Measurements from ENCODE around the gene RIPOR3.
A peak's percentile ranks its signal among the peaks of the same experiment; 100 is the strongest.

RIPOR3 gene

GRCh38 chr20:50568549-50568942, 122.8 kb downstream of the RIPOR3 start:
- DNase-seq: no peak

- no peak for DNase-seq
Measured at GRCh38 chr20:50567860-50568548, 123.3 kb downstream of the RIPOR3 start.

GRCh38 chr20:50565871-50566270, 125.5 kb downstream of the RIPOR3 start:
- DNase-seq: no peak

GRCh38 chr20:50565383-50565782, 126.0 kb downstream of the RIPOR3 start:
- no peak for DNase-seq

- no peak for DNase-seq
Measured at GRCh38 chr20:50563133-50563944, 128.0 kb downstream of the RIPOR3 start.

DNA sequence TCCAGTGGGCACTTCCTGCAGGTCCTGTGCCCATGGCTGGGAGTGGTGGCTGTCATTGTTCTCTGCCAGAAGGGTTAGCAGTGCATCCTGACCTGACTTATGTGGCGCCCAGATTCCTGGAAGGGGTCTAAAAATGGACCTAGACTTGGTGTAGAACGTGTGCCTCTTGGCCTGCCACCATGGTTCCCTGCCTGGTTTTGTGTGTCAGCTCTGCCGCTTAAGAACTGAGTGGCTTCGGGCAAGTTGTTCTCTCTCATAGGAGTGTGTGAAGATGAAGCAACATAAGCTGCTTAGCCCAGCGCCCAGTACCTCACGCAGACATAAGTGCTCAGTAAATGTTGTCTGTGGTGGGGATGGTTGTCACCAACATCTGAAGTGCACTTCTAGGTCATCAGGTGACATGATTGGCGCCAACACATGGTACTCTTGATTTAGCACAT, 129.1 kb downstream of the RIPOR3 start:
- DNase-seq: no peak

DNA sequence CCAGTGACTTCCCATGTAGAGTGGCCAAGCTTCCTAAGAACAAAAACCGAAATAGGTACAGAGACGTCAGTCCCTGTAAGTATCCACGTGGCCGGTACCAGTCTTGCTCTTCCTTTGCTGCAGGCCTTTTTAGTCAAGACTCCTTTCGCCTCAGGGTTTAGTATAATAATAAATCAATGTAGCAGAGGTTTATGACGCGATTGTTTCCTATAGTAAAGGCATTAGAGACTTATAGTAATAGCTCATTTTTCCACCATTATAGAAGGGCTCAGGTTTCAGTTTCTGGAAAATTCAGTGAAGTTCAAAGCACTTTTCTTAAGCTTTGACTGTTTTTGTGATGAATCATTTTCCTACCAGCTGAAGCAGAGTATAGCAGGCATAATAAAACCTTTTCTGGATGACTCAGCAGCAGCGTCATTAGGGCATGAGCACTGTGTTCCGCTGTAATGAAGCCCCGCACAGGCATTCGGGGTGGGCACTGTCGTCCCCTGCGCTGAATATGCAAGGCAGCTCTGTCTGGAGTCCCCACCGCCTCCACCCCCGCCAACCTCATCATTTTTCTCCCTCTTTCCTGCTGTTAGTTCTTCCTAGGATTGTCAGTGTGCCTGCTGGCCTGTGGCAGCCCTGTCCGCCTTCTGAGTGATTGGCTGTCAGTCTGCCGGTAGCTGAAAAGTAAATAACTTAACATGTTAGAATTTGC, 129.8 kb downstream of the RIPOR3 start:
- peak in 1 of 2 donors; percentile 32 for DNase-seq

- DNase-seq: peak in 1 of 2 donors; percentile 21
Measured at GRCh38 chr20:50560867-50561266, 130.5 kb downstream of the RIPOR3 start.

DNA sequence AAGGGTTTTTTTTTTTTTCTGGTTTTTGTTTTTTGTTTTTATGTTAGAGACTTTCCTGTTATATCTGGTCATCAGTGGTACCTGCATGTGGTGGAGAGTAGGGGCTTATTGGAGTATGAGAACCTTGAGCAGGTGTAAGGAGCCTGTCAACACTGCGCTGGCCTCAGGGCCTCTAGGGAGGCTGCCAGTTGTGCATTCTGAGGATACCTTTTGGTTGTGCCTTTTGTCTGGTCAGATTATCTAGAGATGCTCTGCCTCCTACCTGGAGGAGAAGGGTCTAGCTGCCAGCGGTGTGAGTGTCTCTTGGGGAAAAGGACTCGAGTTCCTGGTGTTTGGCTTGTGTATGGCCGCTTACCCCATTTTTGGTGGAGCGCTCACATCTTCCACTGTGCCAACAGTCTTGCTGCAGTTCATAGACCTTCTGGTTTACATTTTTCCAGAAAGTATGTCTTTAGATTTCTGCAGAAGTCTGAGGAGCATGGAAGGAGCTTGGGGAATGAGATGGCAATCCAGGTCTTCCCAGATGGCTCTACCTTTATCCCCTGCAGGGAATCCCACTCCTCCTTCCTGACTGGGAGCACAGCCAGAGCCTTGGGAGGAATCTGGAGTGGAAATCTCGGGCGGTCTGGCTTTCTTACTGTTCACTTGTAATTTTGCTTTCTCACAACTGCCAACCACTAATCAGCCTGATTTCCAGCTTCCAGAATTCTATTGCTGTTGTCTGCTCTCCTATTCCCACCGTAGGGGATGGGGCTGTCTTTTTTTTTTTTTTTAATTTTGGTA, 131.3 kb downstream of the RIPOR3 start:
- DNase-seq: no peak

DNA sequence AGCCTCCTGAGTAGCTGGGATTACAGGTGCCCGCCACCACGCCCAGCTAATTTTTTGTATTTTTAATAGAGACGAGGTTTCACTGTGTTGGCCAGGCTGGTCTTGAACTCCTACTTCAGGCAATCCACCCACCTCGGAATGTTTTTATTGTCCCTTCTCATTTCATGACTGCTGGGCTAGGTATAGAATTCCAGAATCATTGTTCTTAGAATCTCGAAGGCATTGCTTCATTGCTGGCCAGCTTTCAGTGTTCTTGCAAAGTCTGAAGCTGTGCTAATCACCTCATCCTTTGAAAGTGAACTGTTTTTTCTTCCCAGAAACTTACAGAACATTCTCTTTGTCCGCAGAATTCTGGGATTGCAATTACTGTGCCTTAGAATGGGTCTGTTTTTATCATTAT, 132.2 kb downstream of the RIPOR3 start:
- no peak for DNase-seq

DNA sequence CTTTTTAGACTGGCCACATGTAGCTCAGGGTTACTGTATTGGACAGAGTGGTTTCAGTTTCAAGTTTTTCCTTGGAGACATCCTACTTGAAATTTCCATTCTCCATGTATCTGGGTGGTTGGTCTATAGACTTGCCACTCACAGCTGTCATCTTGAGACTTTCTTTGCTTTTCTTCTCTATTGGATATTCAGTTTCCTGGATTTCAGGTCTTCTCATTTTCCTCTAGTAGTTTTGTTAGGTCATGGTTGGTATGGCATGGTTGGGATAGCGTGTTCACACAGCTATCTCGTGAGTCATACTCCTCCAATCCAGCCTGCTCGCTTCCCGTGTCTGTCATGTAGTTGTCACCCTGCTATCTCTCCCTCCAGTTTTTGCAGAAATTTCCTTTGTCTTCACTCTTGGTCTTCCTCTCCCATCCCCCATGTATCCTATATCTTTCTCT, 132.8 kb downstream of the RIPOR3 start:
- no peak for DNase-seq

DNA sequence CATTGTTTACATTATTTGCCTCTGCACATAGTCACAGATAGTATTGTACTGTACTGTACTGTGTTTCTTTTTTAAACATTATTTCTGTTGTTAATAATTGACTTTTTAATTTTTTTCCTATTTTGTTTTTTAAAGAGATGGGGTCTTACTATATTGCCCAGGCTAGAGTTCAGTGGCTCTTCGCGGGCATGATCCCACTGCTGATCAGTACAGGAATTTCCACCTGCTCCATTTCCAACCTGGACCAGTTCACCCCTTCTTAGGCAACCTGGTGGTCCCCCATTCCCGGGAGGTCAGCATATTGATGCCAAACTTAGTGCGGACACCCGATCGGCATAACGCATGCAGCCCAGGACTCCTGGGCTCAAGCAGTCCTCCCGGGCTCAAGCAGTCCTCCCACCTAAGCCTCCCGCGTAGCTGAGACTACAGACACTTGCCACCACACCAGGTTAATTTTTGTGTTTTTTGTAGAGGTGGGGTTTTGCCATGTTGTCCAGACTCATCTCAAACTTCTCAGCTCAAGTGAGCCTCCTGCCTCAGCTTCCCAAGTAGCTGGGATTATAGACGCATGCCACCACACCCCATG, 133.7 kb downstream of the RIPOR3 start:
- DNase-seq: no peak

DNA sequence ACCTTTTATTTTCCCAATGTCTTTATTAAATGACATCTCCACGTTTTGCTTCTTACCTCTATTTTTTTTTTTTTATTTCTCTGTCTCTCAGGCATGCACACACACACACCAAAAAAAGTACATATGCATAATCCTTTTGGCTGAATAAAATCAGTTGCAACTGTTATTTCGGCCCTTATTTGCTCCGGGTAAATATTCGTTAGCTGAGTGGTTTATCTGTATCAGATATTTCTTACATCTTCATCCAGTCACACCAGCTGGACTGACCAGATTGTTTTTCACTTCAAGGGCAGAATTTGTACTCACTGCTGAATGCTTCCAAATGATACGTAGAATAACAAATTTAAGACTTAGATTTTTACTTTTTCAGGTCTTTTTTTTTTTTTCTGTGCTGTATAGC, 135.7 kb downstream of the RIPOR3 start:
- DNase-seq: no peak

- DNase-seq: no peak
Measured at GRCh38 chr20:50554694-50555579, 136.4 kb downstream of the RIPOR3 start.

GRCh38 chr20:50552979-50553378, 138.4 kb downstream of the RIPOR3 start:
- no peak for DNase-seq

- no peak for DNase-seq
Measured at GRCh38 chr20:50551288-50551687, 140.1 kb downstream of the RIPOR3 start.

DNA sequence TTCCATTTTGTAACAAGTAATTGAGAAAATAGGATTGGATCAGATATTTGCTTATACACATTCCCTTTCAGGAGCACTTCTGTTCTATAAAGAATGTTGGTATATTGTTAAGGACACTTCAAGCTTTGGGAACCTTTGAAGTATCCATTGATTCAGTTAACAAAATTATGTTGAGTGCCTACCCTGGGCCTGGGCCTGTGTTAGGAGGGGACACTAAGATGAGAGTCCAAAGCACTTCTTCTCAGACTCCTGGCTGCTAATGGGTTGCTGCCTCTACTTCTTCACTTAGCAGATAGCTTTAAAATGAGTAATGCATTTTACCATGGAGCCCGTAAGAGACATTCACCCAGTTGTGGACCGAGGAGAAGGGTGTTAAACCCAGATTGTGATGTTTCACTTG, 140.8 kb downstream of the RIPOR3 start:
- DNase-seq: no peak

DNA sequence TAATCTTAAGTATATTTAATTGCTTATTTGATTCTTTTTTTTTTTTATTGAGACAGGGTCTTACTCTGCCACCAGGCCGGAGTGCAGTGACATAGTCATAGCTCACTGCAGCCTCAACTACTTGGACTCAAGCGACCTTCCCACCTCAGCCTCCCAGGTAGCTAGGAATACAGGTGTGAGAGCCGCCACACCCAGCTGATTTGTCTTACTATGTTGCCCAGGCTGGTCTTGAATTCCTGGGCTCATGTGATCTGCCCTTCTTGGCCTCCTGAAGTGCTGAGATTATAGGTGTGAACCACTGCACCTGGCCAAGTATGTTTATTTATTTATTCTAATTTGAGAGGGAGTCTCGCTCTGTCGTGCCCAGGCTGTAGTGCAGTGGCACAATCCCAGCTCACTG, 142.9 kb downstream of the RIPOR3 start:
- DNase-seq: no peak

GRCh38 chr20:50547964-50548363, 143.4 kb downstream of the RIPOR3 start:
- DNase-seq: no peak

GRCh38 chr20:50546729-50547314, 144.5 kb downstream of the RIPOR3 start:
- no peak for DNase-seq

- DNase-seq: no peak
Measured at GRCh38 chr20:50545126-50545525, 146.2 kb downstream of the RIPOR3 start.

All from hippocampal formation (tissue), 2 donors.